Keratinocyte (primary cell): ENCODE results near the gene FAM53B. TPM values are rescaled to one million over a fixed set of nuclear protein-coding genes. Genes with fewer than 3 reads are reported as not detected.

Source experiments
- DNase-seq: peaks from one replicate; pipeline ENCODE4 v3.0.0-alpha.2; 2011; ENCODE audit warnings: low read depth, missing footprints, low spot score
- FAIRE-seq: peaks from 2 replicates; lab custom pipeline; 2011; peaks lifted over from hg19 to GRCh38; lab: Jason Lieb, UNC
- H2AFZ ChIP-seq: 2 replicates; pipeline ENCODE4 v1.6.0; 2012; ENCODE audit warnings: low read length, control low read depth, inconsistent platforms; ENCODE audit not compliant: control insufficient read depth
- H3K27ac ChIP-seq: 2 replicates; pipeline ENCODE4 v1.5.1; 2011; ENCODE audit warnings: low read length; ENCODE audit not compliant: control insufficient read depth, insufficient read depth
- H3K27me3 ChIP-seq: 3 replicates; pipeline ENCODE4 v1.6.0; 2011; ENCODE audit warnings: low read length; ENCODE audit not compliant: control insufficient read depth, insufficient read depth; ENCODE audit errors: extremely low read depth
- H3K36me3 ChIP-seq, 2 experiments: 2 replicates in 1 of 2; 3 replicates in 1 of 2; pipeline ENCODE4 v1.5.1; 2011; ENCODE audit warnings: low read length in 2 of 2, mild to moderate bottlenecking in 1 of 2; ENCODE audit not compliant: control insufficient read depth in 2 of 2, insufficient read depth in 2 of 2; ENCODE audit errors: extremely low read depth in 1 of 2
- H3K4me1 ChIP-seq: 3 replicates; pipeline ENCODE4 v1.5.1; 2011; ENCODE audit warnings: low read length; ENCODE audit not compliant: control insufficient read depth, insufficient read depth; ENCODE audit errors: extremely low read depth
- H3K4me2 ChIP-seq: 3 replicates; pipeline ENCODE4 v1.6.0; 2011; ENCODE audit warnings: low read depth, low read length; ENCODE audit not compliant: control insufficient read depth, insufficient read depth; ENCODE audit errors: extremely low read depth
- H3K4me3 ChIP-seq, 3 experiments: fragments of 200-600 bp in 1 of 3; sonication (generic) in 1 of 3; 2 replicates in 2 of 3; 3 replicates in 1 of 3; pipeline ENCODE4 v1.5.1; 2011 to 2016; ENCODE audit warnings: low read length in 3 of 3, mild to moderate bottlenecking in 3 of 3, control low read depth in 2 of 3, inconsistent platforms in 1 of 3, low read depth in 1 of 3, mixed read lengths in 1 of 3, mixed run types in 1 of 3, moderate library complexity in 1 of 3; ENCODE audit not compliant: control insufficient read depth in 2 of 3, insufficient read depth in 2 of 3; ENCODE audit errors: extremely low read depth in 1 of 3
- H3K79me2 ChIP-seq: 2 replicates; pipeline ENCODE4 v1.6.0; 2012; ENCODE audit warnings: low read length; ENCODE audit not compliant: control insufficient read depth, insufficient read depth
- H3K9ac ChIP-seq: 3 replicates; pipeline ENCODE4 v1.6.0; 2011; ENCODE audit warnings: low read length; ENCODE audit not compliant: control insufficient read depth, insufficient read depth; ENCODE audit errors: extremely low read depth
- H3K9me1 ChIP-seq: 3 replicates; pipeline ENCODE4 v1.6.0; 2011; ENCODE audit warnings: low read length; ENCODE audit not compliant: control insufficient read depth, insufficient read depth; ENCODE audit errors: extremely low read depth
- H3K9me3 ChIP-seq: 2 replicates; pipeline ENCODE4 v1.5.1; 2012; ENCODE audit warnings: low read depth, low read length; ENCODE audit not compliant: control insufficient read depth
- H4K20me1 ChIP-seq: 3 replicates; pipeline ENCODE4 v1.6.0; 2011; ENCODE audit warnings: low read length; ENCODE audit not compliant: control insufficient read depth, insufficient read depth; ENCODE audit errors: extremely low read depth
- CTCF ChIP-seq, 3 experiments: IDR thresholded peaks in 1 of 3; conservative IDR thresholded peaks in 1 of 3; optimal IDR thresholded peaks in 1 of 3; 2 replicates in 2 of 3; 3 replicates in 1 of 3; pipeline versions ENCODE3 to v1.5.1; 2011; ENCODE audit warnings: low read length in 3 of 3, mild to moderate bottlenecking in 3 of 3, moderate library complexity in 2 of 3, control low read depth in 1 of 3, inconsistent platforms in 1 of 3; ENCODE audit not compliant: insufficient read depth in 2 of 3; ENCODE audit errors: extremely low read depth in 1 of 3
- EZH2 ChIP-seq: IDR thresholded peaks from one replicate; pipeline ENCODE4 v1.6.1; 2012; ENCODE audit warnings: inconsistent platforms, mild to moderate bottlenecking, low read length, moderate library complexity
- dilution Hi-C: fragments of 300-500 bp; cut with MboI; formaldehyde crosslinking; loops from one replicate; pipeline ENCODE4 v1.7.0; 2020; ENCODE audit warnings: low sequenced_read_pairs; ENCODE audit not compliant: extremely low pct_ligation_motif_present
- polyA plus RNA-seq, 5 experiments: library from polyadenylated mRNA; depleted of rRNA in 3 of 5; stranded (reverse) in 3 of 5; stranded (forward) in 1 of 5; unstranded in 1 of 5; fragments of >200 nt; gene quantifications; 1 replicate in 1 of 5; 2 replicates in 3 of 5; 3 replicates in 1 of 5; pipeline versions ENCODE4 v1.2.1 to v1.2.3, GENCODE V29; 2011 to 2012; ENCODE audit warnings: missing spikeins in 2 of 5, low read depth in 1 of 5, low replicate concordance in 1 of 5

FAM53B gene
- polyA plus RNA-seq, 1 donor (not counting 4 experiments of a cell fraction or from before 2014, with no cell fraction given), result 8.6 TPM

DNA sequence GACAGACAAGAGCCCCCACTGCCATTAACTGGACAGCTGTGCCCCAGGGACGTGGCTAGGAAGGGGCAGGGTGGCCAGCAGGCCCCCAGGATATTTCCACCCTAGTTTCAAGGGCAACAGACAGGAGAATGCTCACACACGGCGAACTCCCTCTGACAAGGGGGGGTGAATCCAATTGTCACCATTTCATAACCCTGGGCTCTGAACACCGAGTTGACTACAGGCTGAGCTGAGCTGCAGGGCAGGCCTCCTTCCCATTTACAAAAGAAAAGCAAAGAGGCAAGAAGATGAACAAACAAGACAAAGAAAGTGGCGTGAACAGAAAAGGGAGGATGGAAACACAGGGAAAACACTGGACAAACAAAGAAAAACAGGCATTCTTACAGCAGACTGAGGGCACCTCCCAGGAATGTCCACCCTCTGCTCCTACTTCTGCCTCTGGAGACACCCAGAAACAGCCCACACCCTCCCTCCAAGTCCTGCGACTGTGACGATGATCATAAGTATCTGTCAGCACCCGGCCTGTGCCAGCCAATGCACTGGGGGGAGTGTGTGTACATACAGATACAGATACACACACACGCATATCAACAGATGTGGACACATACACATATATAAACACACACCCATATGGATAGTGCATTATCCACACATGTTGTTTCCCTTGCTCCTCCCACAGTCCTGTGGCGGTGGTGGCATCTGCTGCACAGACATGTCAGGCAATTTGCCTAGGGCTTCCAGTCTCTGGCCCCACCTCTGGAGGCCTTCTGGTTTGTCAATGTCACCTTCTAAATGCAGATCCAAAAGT is 66.2 kb downstream of the FAM53B start:
- FAIRE-seq (no peak), DNase-seq (no peak)
- H3K36me3 ChIP-seq, result peaks cover 11 to 16% of the 10 kb centered on the region in 2 experiments
- H3K27ac ChIP-seq, result no peak overlapping the region
- H3K27me3 ChIP-seq, result no peaks in the 10 kb centered on the region
- no peak overlapping the region for H2AFZ ChIP-seq
- H3K9me1 ChIP-seq, result peaks cover 2% of the 10 kb centered on the region
- dilution Hi-C loops, result no loop called here
- H3K4me2 ChIP-seq, result no peak overlapping the region
- H3K4me3 ChIP-seq, result no peak overlapping the region
- H3K79me2 ChIP-seq, result peaks cover 37% of the 10 kb centered on the region
- H3K9ac ChIP-seq, result no peak overlapping the region
- peaks cover 2% of the 10 kb centered on the region for H4K20me1 ChIP-seq
- no peaks in the 10 kb centered on the region for H3K9me3 ChIP-seq
- no peaks in the 10 kb centered on the region for H3K4me1 ChIP-seq
- TF ChIP-seq EZH2 (no peak), CTCF (optimal IDR thresholded peaks at IDR 0.05 in 1 of 3, IDR thresholded peaks at IDR 0.05 in 1 of 3, conservative IDR thresholded peaks at IDR 0.05 in 1 of 3; ENCODE audit: extremely low read depth in 1 of 3, insufficient read depth in 2 of 3, low read length in 3 of 3) (no peak)

- no peak for DNase-seq
- Histone ChIP-seq H3K4me2 (no peak overlapping the region), H3K9ac (no peak overlapping the region), H3K79me2 (peaks cover 37% of the 10 kb centered on the region), H3K9me3 (no peaks in the 10 kb centered on the region), H2AFZ (no peak overlapping the region), H4K20me1 (peaks cover 2% of the 10 kb centered on the region), H3K9me1 (peaks cover 2% of the 10 kb centered on the region), H3K4me3 (no peak overlapping the region), H3K36me3 (peaks cover 11 to 16% of the 10 kb centered on the region in 2 experiments), H3K4me1 (no peaks in the 10 kb centered on the region), H3K27me3 (no peaks in the 10 kb centered on the region), H3K27ac (no peak overlapping the region)
- no peak for FAIRE-seq
- dilution Hi-C loops, result no loop called here
- no peak for TF ChIP-seq EZH2
- no peak for TF ChIP-seq CTCF (optimal IDR thresholded peaks at IDR 0.05 in 1 of 3, IDR thresholded peaks at IDR 0.05 in 1 of 3, conservative IDR thresholded peaks at IDR 0.05 in 1 of 3; ENCODE audit: extremely low read depth in 1 of 3, insufficient read depth in 2 of 3, low read length in 3 of 3)
These were observed 66.9 kb downstream of the FAM53B start for GRCh38 chr10:124677293-124677699.
